TTC549 (cell line): ENCODE measurements around the gene HAUS1.
"Not testable (repeated sequence)": the region's sequence is repeated elsewhere in the genome, so short reads cannot be mapped to it uniquely, and the experiment has no call there.

Experiments
- FAIRE-seq: peaks from 2 replicates; lab custom pipeline; 2012; peaks lifted over from hg19 to GRCh38; lab: Jason Lieb, UNC

Gene HAUS1

GRCh38 chr18:46095532-46095931, 8.7 kb upstream of the HAUS1 start:
- FAIRE-seq: no peak

GRCh38 chr18:46096651-46097300, 7.4 kb upstream of the HAUS1 start:
- FAIRE-seq: no peak

GRCh38 chr18:46097431-46097800, 6.8 kb upstream of the HAUS1 start:
- FAIRE-seq: no peak

GRCh38 chr18:46097801-46098615, 6.2 kb upstream of the HAUS1 start, which contains the start of gene ATP5F1A:
Gene ATP5F1A (minus strand): TSS chr18:46098296. CDS start chr18:46098231, 65 bp downstream.
- FAIRE-seq: no peak

GRCh38 chr18:46098616-46098933, 5.6 kb upstream of the HAUS1 start:
- FAIRE-seq: no peak

- FAIRE-seq: no peak
Observed at GRCh38 chr18:46099463-46099862, 4.7 kb upstream of the HAUS1 start.

- no peak for FAIRE-seq
Observed at GRCh38 chr18:46109386-46109785, 5.2 kb downstream of the HAUS1 start.

GRCh38 chr18:46110406-46110805, 6.2 kb downstream of the HAUS1 start:
- no peak for FAIRE-seq

GRCh38 chr18:46113751-46114150, 9.6 kb downstream of the HAUS1 start:
- FAIRE-seq: no peak

GRCh38 chr18:46126625-46127024, 22.4 kb downstream of the HAUS1 start:
- FAIRE-seq: not testable (repeated sequence)

- no peak for FAIRE-seq
Observed at GRCh38 chr18:46130061-46130460, 25.9 kb downstream of the HAUS1 start.

- not testable (repeated sequence) for FAIRE-seq
Observed at GRCh38 chr18:46130549-46130948, 26.4 kb downstream of the HAUS1 start.

- no peak for FAIRE-seq
Observed at GRCh38 chr18:46133534-46133933, 29.3 kb downstream of the HAUS1 start.

GRCh38 chr18:46134920-46135675, 30.9 kb downstream of the HAUS1 start:
- FAIRE-seq: no peak

GRCh38 chr18:46140173-46140572, 36.0 kb downstream of the HAUS1 start:
- no peak for FAIRE-seq

GRCh38 chr18:46141199-46141598, 37.0 kb downstream of the HAUS1 start:
- no peak for FAIRE-seq

GRCh38 chr18:46148810-46149209, 44.6 kb downstream of the HAUS1 start:
- peak; percentile 83 for FAIRE-seq

GRCh38 chr18:46152436-46152807, 48.2 kb downstream of the HAUS1 start:
- FAIRE-seq: no peak

- FAIRE-seq: no peak
Observed at GRCh38 chr18:46152808-46153617, 48.8 kb downstream of the HAUS1 start.

GRCh38 chr18:46155641-46156051, 51.5 kb downstream of the HAUS1 start:
- no peak for FAIRE-seq

- FAIRE-seq: no peak
Observed at GRCh38 chr18:46156124-46156745, 52.0 kb downstream of the HAUS1 start.

GRCh38 chr18:46156843-46157242, 52.7 kb downstream of the HAUS1 start:
- FAIRE-seq: no peak
